HCT116 (cell line): ENCODE results near the gene ARHGEF11. TPM values are rescaled to one million over a fixed set of nuclear protein-coding genes. Genes with fewer than 3 reads are reported as not detected.

Source experiments
- ATAC-seq: fragments of 200-7000 bp; cut with Tn5 transposase; 2 replicates; pipeline ENCODE4 v1.9.1; 2020; ENCODE audit warnings: mild to moderate bottlenecking, moderate library complexity
- BruUV-seq: library from RNA; stranded (reverse); fragments of 400-500 nt; replicated peaks from 2 replicates; lab custom pipeline; 2021; lab: Mats Ljungman, UMichigan
- CTCF ChIA-PET: fragments of 300-600 bp; sonication (Branson Sonifier 250); formaldehyde crosslinking; loops from one replicate; lab custom pipeline; 2021; ENCODE audit warnings: antibody characterized with exemption; lab: Charles Lee
- POLR2A ChIA-PET: fragments of 300-600, 350-600 bp; sonication (Branson Sonifier 250); formaldehyde crosslinking; loops from one replicate; lab custom pipeline; 2021; ENCODE audit warnings: antibody characterized with exemption; lab: Charles Lee
- RAD21 ChIA-PET, 2 experiments: fragments of 300-600 bp; sonication (Branson Sonifier 250); formaldehyde crosslinking; loops; one replicate each; lab custom pipeline; 2023; ENCODE audit warnings: low total read pairs in 2 of 2; ENCODE audit not compliant: uncharacterized antibody in 2 of 2, unreplicated experiment in 2 of 2, low non-redundant PET in 1 of 2; lab: Charles Lee
- DNase-seq: peaks from one replicate; pipeline ENCODE4 v3.0.0-alpha.2; 2010; ENCODE audit warnings: low read depth, low spot score
- H2AFZ ChIP-seq: fragments of 200-600 bp; shearing (Covaris generic), sonication (generic); 2 replicates; pipeline ENCODE4 v1.6.1; 2017; ENCODE audit warnings: low read depth, mixed run types, mixed read lengths, antibody characterized with exemption, low read length; ENCODE audit not compliant: poor library complexity, severe bottlenecking
- H3K27ac ChIP-seq: 2 replicates; pipeline ENCODE4 v1.5.1; 2012; ENCODE audit warnings: low read depth, low read length
- H3K27me3 ChIP-seq: fragments of 200-600 bp; sonication (generic); 2 replicates; pipeline ENCODE4 v1.6.1; 2016; ENCODE audit warnings: mixed run types, low read length, mixed read lengths; ENCODE audit not compliant: insufficient read depth
- H3K36me3 ChIP-seq, 2 experiments: fragments of 200-500 bp in 1 of 2; fragments of 200-600 bp in 1 of 2; sonication (Bioruptor generic) in 1 of 2; sonication (generic) in 1 of 2; 2 replicates each; pipeline versions ENCODE4 v1.5.1 to v1.6.1; 2014 to 2016; ENCODE audit warnings: low read length in 2 of 2, inconsistent platforms in 1 of 2, mixed read lengths in 1 of 2, mixed run types in 1 of 2; ENCODE audit not compliant: insufficient read depth in 2 of 2, control insufficient read depth in 1 of 2
- H3K4me1 ChIP-seq, 2 experiments: fragments of 200-600 bp in 1 of 2; sonication (generic) in 1 of 2; 2 replicates each; pipeline versions ENCODE4 v1.5.1 to v1.6.1; 2012 to 2017; ENCODE audit warnings: low read length in 2 of 2, inconsistent platforms in 1 of 2, mild to moderate bottlenecking in 1 of 2, mixed read lengths in 1 of 2, mixed run types in 1 of 2, moderate library complexity in 1 of 2; ENCODE audit not compliant: insufficient read depth in 2 of 2, control insufficient read depth in 1 of 2
- H3K4me2 ChIP-seq: fragments of 200-600 bp; sonication (generic); 2 replicates; pipeline ENCODE4 v1.6.1; 2017; ENCODE audit warnings: mixed run types, low read length, mixed read lengths
- H3K4me3 ChIP-seq, 2 experiments: fragments of 200-600 bp in 1 of 2; sonication (generic) in 1 of 2; replicated peaks in 1 of 2; 2 replicates each; pipeline ENCODE4 v1.5.1; 2011 to 2016; ENCODE audit warnings: low read length in 2 of 2, control low read depth in 1 of 2, low read depth in 1 of 2, mild to moderate bottlenecking in 1 of 2, mixed read lengths in 1 of 2, mixed run types in 1 of 2
- H3K79me2 ChIP-seq: fragments of 200-600 bp; sonication (generic); 2 replicates; pipeline ENCODE4 v1.6.1; 2017; ENCODE audit warnings: mild to moderate bottlenecking, mixed run types, low read length, moderate library complexity, mixed read lengths; ENCODE audit not compliant: insufficient read depth
- H3K9ac ChIP-seq: fragments of 200-600 bp; sonication (generic); 2 replicates; pipeline ENCODE4 v1.6.1; 2016; ENCODE audit warnings: low read length, mixed read lengths
- H3K9me2 ChIP-seq: fragments of 200-600 bp; sonication (generic), shearing (Covaris generic); 2 replicates; pipeline ENCODE4 v1.6.1; 2017; ENCODE audit warnings: mixed run types, mild to moderate bottlenecking, moderate library complexity; ENCODE audit not compliant: insufficient read depth
- H3K9me3 ChIP-seq, 2 experiments: fragments of 200-500 bp in 1 of 2; fragments of 200-600 bp in 1 of 2; sonication (Bioruptor generic) in 1 of 2; sonication (generic) in 1 of 2; 2 replicates each; pipeline ENCODE4 v1.6.1; 2014 to 2017; ENCODE audit warnings: low read length in 2 of 2, mixed read lengths in 2 of 2, inconsistent platforms in 1 of 2, low read depth in 1 of 2, mild to moderate bottlenecking in 1 of 2, mixed run types in 1 of 2, moderate library complexity in 1 of 2; ENCODE audit not compliant: control insufficient read depth in 1 of 2, insufficient read depth in 1 of 2
- H4K20me1 ChIP-seq: fragments of 200-600 bp; sonication (generic), shearing (Covaris generic); 2 replicates; pipeline ENCODE4 v1.6.1; 2017; ENCODE audit warnings: mixed run types, mild to moderate bottlenecking, moderate library complexity; ENCODE audit not compliant: insufficient read depth
- CEBPB ChIP-seq: IDR thresholded peaks from 2 replicates; pipeline ENCODE4 v1.6.1; 2012; ENCODE audit warnings: low read depth
- EGR1 ChIP-seq: IDR thresholded peaks from 2 replicates; pipeline ENCODE4 v1.6.1; 2012; ENCODE audit warnings: low read depth
- ELF1 ChIP-seq: IDR thresholded peaks from 2 replicates; pipeline ENCODE4 v1.6.1; 2012; ENCODE audit warnings: low read depth, borderline replicate concordance
- EZH2 ChIP-seq: fragments of 200-600 bp; sonication (generic); IDR thresholded peaks from 2 replicates; pipeline ENCODE4 v1.6.1; 2017; ENCODE audit warnings: antibody characterized with exemption, mixed run types
- EZH2phosphoT487 ChIP-seq: fragments of 200-600 bp; IDR thresholded peaks from 2 replicates; pipeline ENCODE4 v1.6.1; 2018; ENCODE audit warnings: antibody characterized with exemption, borderline replicate concordance
- JUND ChIP-seq: IDR thresholded peaks from 2 replicates; pipeline ENCODE4 v1.6.1; 2012
- POLR2A ChIP-seq: IDR thresholded peaks from 2 replicates; pipeline ENCODE4 v1.7.0; 2011; ENCODE audit warnings: borderline replicate concordance; ENCODE audit not compliant: insufficient read depth, insufficient read length; ENCODE audit errors: extremely low read depth
- SIN3A ChIP-seq: IDR thresholded peaks from 2 replicates; pipeline ENCODE4 v1.6.1; 2012; ENCODE audit warnings: low read depth
- SP1 ChIP-seq: IDR thresholded peaks from 2 replicates; pipeline ENCODE4 v1.6.1; 2012; ENCODE audit warnings: low read depth
- SRF ChIP-seq: IDR thresholded peaks from 2 replicates; pipeline ENCODE4 v1.6.1; 2012; ENCODE audit warnings: low read depth
- TCF7L2 ChIP-seq: IDR thresholded peaks from 2 replicates; pipeline ENCODE4 v1.7.0; 2011; ENCODE audit warnings: borderline replicate concordance, inconsistent platforms; ENCODE audit not compliant: insufficient read depth, insufficient read length; ENCODE audit errors: extremely low read depth
- ZFX ChIP-seq: fragments of 450-650 bp; IDR thresholded peaks from 2 replicates; pipeline ENCODE4 v1.6.1; 2017
- intact Hi-C: fragments of 100-400 bp; cut with micrococcal nuclease; formaldehyde crosslinking; loops from 2 replicates; pipeline ENCODE4 v1.10.0; 2022
- total RNA-seq: library from RNA; stranded (reverse); gene quantifications from one replicate; pipeline ENCODE4 v1.2.1, GENCODE V29; 2021; ENCODE audit not compliant: unreplicated experiment
- TF ChIP-seq, protein P1 (sequence below): IDR thresholded peaks from 2 replicates; pipeline ENCODE4 v1.6.1; 2012; ENCODE audit warnings: low read depth
- TF ChIP-seq, protein P2 (sequence below): IDR thresholded peaks from 2 replicates; pipeline ENCODE4 v1.6.1; 2012
- TF ChIP-seq, protein P3 (sequence below), 3 experiments: fragments of 200-600 bp in 1 of 3; sonication (generic) in 1 of 3; IDR thresholded peaks in 2 of 3; conservative IDR thresholded peaks in 1 of 3; 2 replicates each; pipeline ENCODE4 v1.5.1; 2012 to 2017; ENCODE audit warnings: low read depth in 2 of 3, low read length in 2 of 3, antibody characterized with exemption in 1 of 3, borderline replicate concordance in 1 of 3, control low read depth in 1 of 3, mild to moderate bottlenecking in 1 of 3, mixed read lengths in 1 of 3, mixed run types in 1 of 3, moderate library complexity in 1 of 3; ENCODE audit not compliant: insufficient read depth in 1 of 3
- TF ChIP-seq, protein P4 (sequence below): IDR thresholded peaks from 2 replicates; pipeline ENCODE4 v1.6.1; 2011; ENCODE audit warnings: mild to moderate bottlenecking, low read length, moderate library complexity; ENCODE audit not compliant: insufficient replicate concordance; ENCODE audit errors: extremely low read depth
- TF ChIP-seq, protein P5 (sequence below): IDR thresholded peaks from 2 replicates; pipeline ENCODE4 v1.6.1; 2012

The ARHGEF11 gene
- total RNA-seq, 1 experiment from 2014 or later: 28.9 TPM

DNA sequence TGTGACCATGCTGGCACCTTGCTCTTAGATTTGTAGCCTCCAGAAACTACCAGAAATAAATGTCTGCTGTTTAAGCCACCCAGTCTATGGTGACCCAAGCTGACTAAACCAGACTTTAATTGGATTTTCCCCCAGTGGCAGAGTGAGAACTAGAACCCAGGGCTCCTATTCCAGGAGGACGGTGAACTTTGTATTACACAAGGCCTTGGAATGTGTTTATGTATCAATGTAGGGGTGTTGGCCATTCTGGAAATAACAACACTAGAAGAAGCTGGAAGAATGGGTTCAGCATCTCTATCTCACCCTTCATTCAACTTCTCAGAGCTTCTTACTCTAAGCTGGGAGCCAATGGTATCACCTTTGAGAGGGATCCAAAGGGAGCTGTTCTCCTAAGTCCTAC, 37.0 kb downstream of the ARHGEF11 start:
- BruUV-seq: no TSS peak
- intact Hi-C loops: no loop called here
- POLR2A ChIA-PET: no interaction called here

More for the DNA sequence above, 37.0 kb downstream of the ARHGEF11 start:
- TF ChIP-seq SIN3A (no peak), EZH2phosphoT487 (no peak), SRF (no peak), ZFX (no peak), POLR2A (no peak), TCF7L2 (no peak), ELF1 (no peak), JUND (no peak), EGR1 (no peak), SP1 (no peak), EZH2 (no peak), CEBPB (no peak)
- TF ChIP-seq, protein P1, sequence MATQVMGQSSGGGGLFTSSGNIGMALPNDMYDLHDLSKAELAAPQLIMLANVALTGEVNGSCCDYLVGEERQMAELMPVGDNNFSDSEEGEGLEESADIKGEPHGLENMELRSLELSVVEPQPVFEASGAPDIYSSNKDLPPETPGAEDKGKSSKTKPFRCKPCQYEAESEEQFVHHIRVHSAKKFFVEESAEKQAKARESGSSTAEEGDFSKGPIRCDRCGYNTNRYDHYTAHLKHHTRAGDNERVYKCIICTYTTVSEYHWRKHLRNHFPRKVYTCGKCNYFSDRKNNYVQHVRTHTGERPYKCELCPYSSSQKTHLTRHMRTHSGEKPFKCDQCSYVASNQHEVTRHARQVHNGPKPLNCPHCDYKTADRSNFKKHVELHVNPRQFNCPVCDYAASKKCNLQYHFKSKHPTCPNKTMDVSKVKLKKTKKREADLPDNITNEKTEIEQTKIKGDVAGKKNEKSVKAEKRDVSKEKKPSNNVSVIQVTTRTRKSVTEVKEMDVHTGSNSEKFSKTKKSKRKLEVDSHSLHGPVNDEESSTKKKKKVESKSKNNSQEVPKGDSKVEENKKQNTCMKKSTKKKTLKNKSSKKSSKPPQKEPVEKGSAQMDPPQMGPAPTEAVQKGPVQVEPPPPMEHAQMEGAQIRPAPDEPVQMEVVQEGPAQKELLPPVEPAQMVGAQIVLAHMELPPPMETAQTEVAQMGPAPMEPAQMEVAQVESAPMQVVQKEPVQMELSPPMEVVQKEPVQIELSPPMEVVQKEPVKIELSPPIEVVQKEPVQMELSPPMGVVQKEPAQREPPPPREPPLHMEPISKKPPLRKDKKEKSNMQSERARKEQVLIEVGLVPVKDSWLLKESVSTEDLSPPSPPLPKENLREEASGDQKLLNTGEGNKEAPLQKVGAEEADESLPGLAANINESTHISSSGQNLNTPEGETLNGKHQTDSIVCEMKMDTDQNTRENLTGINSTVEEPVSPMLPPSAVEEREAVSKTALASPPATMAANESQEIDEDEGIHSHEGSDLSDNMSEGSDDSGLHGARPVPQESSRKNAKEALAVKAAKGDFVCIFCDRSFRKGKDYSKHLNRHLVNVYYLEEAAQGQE: no peak
- TF ChIP-seq, protein P2, sequence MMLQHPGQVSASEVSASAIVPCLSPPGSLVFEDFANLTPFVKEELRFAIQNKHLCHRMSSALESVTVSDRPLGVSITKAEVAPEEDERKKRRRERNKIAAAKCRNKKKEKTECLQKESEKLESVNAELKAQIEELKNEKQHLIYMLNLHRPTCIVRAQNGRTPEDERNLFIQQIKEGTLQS: no peak
- TF ChIP-seq, protein P3, sequence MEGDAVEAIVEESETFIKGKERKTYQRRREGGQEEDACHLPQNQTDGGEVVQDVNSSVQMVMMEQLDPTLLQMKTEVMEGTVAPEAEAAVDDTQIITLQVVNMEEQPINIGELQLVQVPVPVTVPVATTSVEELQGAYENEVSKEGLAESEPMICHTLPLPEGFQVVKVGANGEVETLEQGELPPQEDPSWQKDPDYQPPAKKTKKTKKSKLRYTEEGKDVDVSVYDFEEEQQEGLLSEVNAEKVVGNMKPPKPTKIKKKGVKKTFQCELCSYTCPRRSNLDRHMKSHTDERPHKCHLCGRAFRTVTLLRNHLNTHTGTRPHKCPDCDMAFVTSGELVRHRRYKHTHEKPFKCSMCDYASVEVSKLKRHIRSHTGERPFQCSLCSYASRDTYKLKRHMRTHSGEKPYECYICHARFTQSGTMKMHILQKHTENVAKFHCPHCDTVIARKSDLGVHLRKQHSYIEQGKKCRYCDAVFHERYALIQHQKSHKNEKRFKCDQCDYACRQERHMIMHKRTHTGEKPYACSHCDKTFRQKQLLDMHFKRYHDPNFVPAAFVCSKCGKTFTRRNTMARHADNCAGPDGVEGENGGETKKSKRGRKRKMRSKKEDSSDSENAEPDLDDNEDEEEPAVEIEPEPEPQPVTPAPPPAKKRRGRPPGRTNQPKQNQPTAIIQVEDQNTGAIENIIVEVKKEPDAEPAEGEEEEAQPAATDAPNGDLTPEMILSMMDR (IDR thresholded peaks at IDR 0.05 in 2 of 3, conservative IDR thresholded peaks at IDR 0.05 in 1 of 3; ENCODE audit: borderline replicate concordance in 1 of 3, insufficient read depth in 1 of 3, low read depth in 2 of 3, low read length in 2 of 3): no peak
- TF ChIP-seq, protein P4, sequence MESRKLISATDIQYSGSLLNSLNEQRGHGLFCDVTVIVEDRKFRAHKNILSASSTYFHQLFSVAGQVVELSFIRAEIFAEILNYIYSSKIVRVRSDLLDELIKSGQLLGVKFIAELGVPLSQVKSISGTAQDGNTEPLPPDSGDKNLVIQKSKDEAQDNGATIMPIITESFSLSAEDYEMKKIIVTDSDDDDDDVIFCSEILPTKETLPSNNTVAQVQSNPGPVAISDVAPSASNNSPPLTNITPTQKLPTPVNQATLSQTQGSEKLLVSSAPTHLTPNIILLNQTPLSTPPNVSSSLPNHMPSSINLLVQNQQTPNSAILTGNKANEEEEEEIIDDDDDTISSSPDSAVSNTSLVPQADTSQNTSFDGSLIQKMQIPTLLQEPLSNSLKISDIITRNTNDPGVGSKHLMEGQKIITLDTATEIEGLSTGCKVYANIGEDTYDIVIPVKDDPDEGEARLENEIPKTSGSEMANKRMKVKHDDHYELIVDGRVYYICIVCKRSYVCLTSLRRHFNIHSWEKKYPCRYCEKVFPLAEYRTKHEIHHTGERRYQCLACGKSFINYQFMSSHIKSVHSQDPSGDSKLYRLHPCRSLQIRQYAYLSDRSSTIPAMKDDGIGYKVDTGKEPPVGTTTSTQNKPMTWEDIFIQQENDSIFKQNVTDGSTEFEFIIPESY: no peak
- TF ChIP-seq, protein P5, sequence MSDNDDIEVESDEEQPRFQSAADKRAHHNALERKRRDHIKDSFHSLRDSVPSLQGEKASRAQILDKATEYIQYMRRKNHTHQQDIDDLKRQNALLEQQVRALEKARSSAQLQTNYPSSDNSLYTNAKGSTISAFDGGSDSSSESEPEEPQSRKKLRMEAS: no peak
- ChIA-PET RAD21 (no interaction called here), CTCF (no interaction called here)
- Histone ChIP-seq H2AFZ (no peak overlapping the region), H4K20me1 (no peaks in the 10 kb centered on the region), H3K9me2 (0 out of 2 replicates have a peak, but pooled peaks cover 3% of the 10 kb centered on the region), H3K9me3 (no peaks in the 10 kb centered on the region), H3K4me3 (no peak overlapping the region), H3K4me1 (peaks cover 0 to 9% of the 10 kb centered on the region in 2 experiments; a peak in 2 of 4 replicates), H3K9ac (no peak overlapping the region), H3K27ac (no peak overlapping the region), H3K79me2 (peaks cover 55% of the 10 kb centered on the region), H3K27me3 (no peaks in the 10 kb centered on the region), H3K4me2 (no peak overlapping the region), H3K36me3 (no peaks in the 10 kb centered on the region)
- no peak for ATAC-seq
- no peak for DNase-seq
